Body of pancreas (tissue), 4 donors: Measurements from ENCODE around the gene SELENOM.

Experiments used
- POLR2A ChIP-seq, 3 donors: fragments of 450-650 bp; IDR thresholded peaks; one replicate each; pipeline ENCODE4 v1.6.1; 2016; ENCODE audit warnings: antibody characterized with exemption in 3 of 3, mild to moderate bottlenecking in 2 of 3
- TF ChIP-seq, protein P1 (sequence below), 7 experiments: fragments of 450-650 bp in 4 of 7; fragments of 200-600 bp in 3 of 7; sonication (generic) in 3 of 7; IDR thresholded peaks; one replicate each; pipeline ENCODE4 v1.5.1; 2016 to 2019; ENCODE audit warnings: antibody characterized with exemption in 7 of 7

DNA sequence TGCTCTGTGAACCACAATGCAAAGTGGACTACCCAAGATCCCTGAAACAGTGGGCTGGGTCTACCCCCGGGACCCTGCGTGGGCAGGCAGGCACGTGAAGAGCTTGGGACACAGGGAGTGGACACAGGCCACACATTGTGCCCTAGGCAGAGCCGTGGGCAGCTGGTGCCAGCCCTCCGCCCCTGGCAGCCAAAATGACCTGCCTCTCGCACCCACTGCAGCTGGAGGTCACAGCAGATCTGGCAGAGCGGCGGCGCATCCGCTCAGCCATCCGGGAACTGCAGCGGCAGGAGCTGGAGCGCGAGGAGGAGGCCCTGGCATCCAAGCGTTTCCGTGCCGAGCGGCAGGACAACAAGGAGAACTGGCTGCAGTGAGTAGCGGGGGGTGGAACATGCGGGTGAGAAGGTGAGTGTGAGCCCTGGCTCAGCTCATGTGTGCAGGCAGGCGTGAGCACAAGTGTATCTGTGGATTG, 19.6 kb downstream of the SELENOM start:
- TF ChIP-seq POLR2A (IDR thresholded peaks at IDR 0.05): no peak
- TF ChIP-seq, protein P1, sequence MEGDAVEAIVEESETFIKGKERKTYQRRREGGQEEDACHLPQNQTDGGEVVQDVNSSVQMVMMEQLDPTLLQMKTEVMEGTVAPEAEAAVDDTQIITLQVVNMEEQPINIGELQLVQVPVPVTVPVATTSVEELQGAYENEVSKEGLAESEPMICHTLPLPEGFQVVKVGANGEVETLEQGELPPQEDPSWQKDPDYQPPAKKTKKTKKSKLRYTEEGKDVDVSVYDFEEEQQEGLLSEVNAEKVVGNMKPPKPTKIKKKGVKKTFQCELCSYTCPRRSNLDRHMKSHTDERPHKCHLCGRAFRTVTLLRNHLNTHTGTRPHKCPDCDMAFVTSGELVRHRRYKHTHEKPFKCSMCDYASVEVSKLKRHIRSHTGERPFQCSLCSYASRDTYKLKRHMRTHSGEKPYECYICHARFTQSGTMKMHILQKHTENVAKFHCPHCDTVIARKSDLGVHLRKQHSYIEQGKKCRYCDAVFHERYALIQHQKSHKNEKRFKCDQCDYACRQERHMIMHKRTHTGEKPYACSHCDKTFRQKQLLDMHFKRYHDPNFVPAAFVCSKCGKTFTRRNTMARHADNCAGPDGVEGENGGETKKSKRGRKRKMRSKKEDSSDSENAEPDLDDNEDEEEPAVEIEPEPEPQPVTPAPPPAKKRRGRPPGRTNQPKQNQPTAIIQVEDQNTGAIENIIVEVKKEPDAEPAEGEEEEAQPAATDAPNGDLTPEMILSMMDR (IDR thresholded peaks at IDR 0.05): no peak
